ENCODE results near the gene SH3PXD2A.

SH3PXD2A gene

GRCh38 chr10:103592186-103593021, 263.0 kb downstream of the SH3PXD2A start:
- Histone ChIP-seq H3K27ac (no peak overlapping the region), H3K4me3 (no peak overlapping the region)
- no peak for DNase-seq (ENCODE audit: low spot score)
- TF ChIP-seq, protein P1, sequence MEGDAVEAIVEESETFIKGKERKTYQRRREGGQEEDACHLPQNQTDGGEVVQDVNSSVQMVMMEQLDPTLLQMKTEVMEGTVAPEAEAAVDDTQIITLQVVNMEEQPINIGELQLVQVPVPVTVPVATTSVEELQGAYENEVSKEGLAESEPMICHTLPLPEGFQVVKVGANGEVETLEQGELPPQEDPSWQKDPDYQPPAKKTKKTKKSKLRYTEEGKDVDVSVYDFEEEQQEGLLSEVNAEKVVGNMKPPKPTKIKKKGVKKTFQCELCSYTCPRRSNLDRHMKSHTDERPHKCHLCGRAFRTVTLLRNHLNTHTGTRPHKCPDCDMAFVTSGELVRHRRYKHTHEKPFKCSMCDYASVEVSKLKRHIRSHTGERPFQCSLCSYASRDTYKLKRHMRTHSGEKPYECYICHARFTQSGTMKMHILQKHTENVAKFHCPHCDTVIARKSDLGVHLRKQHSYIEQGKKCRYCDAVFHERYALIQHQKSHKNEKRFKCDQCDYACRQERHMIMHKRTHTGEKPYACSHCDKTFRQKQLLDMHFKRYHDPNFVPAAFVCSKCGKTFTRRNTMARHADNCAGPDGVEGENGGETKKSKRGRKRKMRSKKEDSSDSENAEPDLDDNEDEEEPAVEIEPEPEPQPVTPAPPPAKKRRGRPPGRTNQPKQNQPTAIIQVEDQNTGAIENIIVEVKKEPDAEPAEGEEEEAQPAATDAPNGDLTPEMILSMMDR (IDR thresholded peaks at IDR 0.05) = peak; percentile 21

DNA sequence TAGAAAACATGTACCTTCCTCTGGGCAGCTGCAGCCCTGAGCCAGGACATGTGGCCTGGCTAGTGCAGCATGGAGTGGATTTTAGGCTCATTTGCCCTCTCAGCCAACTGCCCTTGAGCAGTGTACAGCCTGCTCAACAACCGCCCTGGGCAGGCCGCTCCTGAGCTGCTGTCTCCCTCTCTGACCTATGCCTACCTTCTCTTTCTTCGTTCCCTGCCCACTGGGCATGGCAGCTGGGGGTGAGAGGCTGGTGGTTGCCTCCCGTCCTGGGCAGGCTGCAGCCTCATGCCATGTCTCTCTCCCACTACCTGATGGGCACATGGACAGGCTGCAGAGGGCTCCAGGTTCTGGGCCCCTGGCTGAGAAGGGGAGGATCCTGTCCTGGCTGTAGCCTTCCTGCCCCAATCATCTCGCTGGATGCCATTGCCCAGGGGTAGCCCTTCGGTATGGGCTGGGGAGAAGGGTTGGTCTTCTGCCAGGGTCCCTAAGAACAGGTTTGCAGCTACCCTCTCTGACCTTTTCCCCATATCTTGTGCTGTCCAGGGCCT, 264.6 kb downstream of the SH3PXD2A start:
- DNase-seq (ENCODE audit: low spot score) = no peak
- TF ChIP-seq, protein P1 (IDR thresholded peaks at IDR 0.05) = no peak
- Histone ChIP-seq H3K4me3 (no peak overlapping the region), H3K27ac (no peak overlapping the region)

DNA sequence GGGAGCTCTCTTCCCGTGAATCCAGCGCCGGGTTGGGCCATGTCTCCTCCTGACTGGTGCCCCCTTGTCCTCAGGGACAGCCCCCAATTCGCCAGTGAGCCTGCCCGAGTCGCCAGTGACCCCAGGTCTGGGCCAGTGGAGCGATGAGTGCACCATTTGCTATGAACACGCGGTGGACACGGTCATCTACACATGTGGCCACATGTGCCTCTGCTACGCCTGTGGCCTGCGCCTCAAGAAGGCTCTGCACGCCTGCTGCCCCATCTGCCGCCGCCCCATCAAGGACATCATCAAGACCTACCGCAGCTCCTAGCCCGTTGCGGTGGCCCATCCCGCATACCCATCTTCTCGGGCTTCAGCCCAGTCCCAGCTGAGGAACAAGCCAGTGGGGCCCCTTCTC, 265.3 kb downstream of the SH3PXD2A start:
- Histone ChIP-seq H3K4me3 (no peak overlapping the region), H3K27ac (no peak overlapping the region)
- TF ChIP-seq, protein P1 (IDR thresholded peaks at IDR 0.05) = no peak
- no peak for DNase-seq (ENCODE audit: low spot score)

DNA sequence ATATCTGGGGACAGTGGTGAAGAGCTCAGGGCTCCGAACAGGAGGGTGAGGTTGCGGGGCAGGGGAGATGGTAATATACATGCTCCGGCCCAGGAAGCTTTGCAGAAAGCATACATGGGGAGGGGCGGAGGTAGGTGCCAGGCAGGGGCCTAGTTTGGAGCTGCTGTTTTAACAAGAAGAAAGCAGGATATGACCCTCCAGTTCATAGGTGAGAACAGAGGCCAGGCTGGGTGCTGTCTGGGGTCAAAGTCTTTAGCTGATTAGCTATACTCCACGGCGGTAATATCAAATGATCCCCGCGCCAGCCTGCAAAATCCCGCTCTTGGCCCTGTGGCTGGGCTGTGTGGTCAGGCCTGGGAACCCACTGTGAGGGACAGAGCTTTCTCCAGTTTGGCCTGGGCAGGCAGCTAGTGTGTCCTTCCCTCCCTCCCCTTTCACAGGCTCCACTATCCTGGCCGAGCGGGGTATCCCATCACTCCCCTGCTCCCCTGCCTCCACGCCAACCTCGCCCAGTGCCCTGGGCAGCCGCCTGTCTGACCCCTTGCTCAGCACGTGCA, 266.2 kb downstream of the SH3PXD2A start:
- DNase-seq (ENCODE audit: low spot score) = no peak
- Histone ChIP-seq H3K4me3 (no peak overlapping the region), H3K27ac (no peak overlapping the region)
- TF ChIP-seq, protein P1 (IDR thresholded peaks at IDR 0.05) = no peak

DNA sequence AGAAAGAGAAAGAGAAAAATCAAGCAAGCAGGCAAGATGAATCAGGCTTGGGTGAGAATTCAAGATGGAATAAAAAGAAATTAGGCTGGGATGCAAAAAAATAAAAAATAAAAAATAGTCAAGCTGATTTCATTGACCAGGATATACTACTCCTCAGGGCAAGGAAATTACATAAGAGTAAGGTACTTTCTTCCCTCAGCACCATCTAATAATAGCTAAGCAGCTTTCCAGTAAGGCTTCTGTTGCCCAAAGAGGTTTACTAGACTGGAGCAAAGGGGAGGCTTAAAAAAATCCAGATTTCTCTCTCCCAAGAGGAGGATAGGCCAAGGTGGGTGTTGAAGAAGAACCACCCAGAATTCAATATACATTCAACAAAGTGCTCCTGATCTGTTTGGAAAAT, 268.3 kb downstream of the SH3PXD2A start:
- H3K4me3 ChIP-seq = no peak overlapping the region
- H3K27ac ChIP-seq = no peak overlapping the region
- TF ChIP-seq, protein P1 (IDR thresholded peaks at IDR 0.05) = no peak
- no peak for DNase-seq (ENCODE audit: low spot score)

DNA sequence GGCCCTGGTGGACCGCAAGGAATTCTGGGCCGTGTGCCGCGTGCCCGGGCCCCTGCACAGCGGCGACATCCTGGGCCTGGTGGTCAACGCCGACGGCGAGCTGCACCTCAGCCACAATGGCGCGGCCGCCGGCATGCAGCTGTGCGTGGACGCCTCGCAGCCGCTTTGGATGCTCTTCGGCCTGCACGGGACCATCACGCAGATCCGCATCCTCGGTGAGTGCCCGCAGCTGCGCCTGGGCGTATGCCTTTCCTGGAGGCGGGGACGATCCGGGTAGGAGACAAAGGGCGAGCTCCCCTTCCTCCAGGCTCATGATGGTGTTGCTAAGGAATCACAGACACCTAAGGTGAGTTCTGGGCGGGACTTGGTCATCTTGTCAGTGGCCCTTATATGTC, 270.4 kb downstream of the SH3PXD2A start:
- no peak for DNase-seq (ENCODE audit: low spot score)
- TF ChIP-seq, protein P1 (IDR thresholded peaks at IDR 0.05) = no peak
- Histone ChIP-seq H3K4me3 (peak overlapping the region; percentile 66), H3K27ac (no peak overlapping the region)
